ENCODE measurements around the gene PLOD1. TPM values are rescaled to one million over a fixed set of nuclear protein-coding genes. Genes with fewer than 3 reads are reported as not detected.

The PLOD1 gene
- total RNA-seq, 1 donor from 2014 or later, result 110 TPM

DNA sequence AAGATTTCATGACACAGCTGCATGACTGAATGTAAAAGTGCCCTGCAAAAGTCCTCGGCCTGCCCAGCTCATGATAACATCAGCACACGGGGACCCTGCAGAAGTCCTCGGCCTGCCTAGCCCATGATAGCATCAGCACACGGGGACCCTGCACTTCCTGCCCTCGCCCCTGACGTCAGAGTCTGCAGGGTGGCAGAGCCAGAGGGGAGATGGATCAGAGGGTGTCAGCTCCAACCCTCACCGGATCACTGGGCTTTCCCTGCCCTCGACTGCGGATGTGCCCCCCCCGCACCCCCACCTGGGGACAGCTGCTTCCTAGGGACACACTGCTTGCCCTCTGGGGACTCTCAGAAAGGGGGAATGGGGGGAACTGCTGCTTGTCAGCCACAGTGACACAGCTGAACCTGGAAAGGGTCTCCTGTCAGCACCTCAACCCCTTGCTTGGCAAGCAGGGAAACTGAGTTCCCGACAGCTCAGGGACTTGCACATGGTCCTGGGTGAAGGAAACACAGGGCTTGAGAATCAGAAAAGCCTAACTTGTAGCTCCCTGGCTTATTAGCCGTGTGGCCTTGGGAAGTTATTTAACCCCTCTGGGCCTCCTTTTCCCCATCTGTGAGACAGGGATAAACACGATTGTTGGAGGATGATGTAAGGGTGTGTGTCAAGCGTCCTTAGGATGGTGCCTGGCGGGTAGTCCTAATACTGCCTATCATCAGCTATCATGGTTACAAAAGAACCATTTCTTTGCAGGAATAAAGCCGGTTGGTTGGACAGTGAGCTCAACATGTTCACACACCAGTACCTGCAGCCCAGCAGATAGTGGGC is 76.4 kb downstream of the PLOD1 start:
- H3K4me1 Mint-ChIP-seq (ENCODE audit: unreplicated experiment), result peaks cover 8% of the 10 kb centered on the region
- H3K27me3 Mint-ChIP-seq, result no peaks in the 10 kb centered on the region
- H3K4me3 Mint-ChIP-seq, result no peak overlapping the region
- no peak for DNase-seq (ENCODE audit: extremely low spot score, unreplicated experiment)
- H3K27ac Mint-ChIP-seq, result no peak overlapping the region
- peaks cover 15% of the 10 kb centered on the region for H3K36me3 Mint-ChIP-seq
- TF ChIP-seq, protein P1, sequence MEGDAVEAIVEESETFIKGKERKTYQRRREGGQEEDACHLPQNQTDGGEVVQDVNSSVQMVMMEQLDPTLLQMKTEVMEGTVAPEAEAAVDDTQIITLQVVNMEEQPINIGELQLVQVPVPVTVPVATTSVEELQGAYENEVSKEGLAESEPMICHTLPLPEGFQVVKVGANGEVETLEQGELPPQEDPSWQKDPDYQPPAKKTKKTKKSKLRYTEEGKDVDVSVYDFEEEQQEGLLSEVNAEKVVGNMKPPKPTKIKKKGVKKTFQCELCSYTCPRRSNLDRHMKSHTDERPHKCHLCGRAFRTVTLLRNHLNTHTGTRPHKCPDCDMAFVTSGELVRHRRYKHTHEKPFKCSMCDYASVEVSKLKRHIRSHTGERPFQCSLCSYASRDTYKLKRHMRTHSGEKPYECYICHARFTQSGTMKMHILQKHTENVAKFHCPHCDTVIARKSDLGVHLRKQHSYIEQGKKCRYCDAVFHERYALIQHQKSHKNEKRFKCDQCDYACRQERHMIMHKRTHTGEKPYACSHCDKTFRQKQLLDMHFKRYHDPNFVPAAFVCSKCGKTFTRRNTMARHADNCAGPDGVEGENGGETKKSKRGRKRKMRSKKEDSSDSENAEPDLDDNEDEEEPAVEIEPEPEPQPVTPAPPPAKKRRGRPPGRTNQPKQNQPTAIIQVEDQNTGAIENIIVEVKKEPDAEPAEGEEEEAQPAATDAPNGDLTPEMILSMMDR (conservative IDR thresholded peaks at IDR 0.05), result no peak
- H3K9me3 Mint-ChIP-seq, result no peaks in the 10 kb centered on the region

DNA sequence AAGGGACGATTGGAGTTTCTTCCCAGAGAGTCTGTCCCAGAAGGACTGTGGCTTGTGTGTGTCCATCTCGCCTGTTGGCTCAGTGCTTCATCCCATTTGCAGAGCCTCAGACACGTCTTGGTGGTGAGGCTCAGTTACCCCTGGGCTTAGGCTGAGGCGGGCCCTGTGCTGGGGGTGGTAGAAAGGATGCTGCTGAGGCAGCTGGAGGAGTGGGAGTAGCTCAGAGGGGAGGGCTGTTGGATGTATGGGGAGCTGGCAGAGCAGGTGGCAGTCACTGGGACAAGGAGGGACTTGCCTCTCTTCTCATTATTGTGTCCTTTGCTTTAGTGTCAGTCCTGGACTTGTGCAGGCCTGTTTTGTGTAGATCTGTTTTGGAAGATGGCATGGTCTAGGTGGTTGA is 77.5 kb downstream of the PLOD1 start:
- H3K27me3 Mint-ChIP-seq, result no peaks in the 10 kb centered on the region
- TF ChIP-seq, protein P1 (conservative IDR thresholded peaks at IDR 0.05), result no peak
- H3K9me3 Mint-ChIP-seq, result no peaks in the 10 kb centered on the region
- H3K4me3 Mint-ChIP-seq, result no peak overlapping the region
- H3K27ac Mint-ChIP-seq, result peak overlapping the region; percentile 46
- peaks cover 15% of the 10 kb centered on the region for H3K36me3 Mint-ChIP-seq
- peaks cover 8% of the 10 kb centered on the region for H3K4me1 Mint-ChIP-seq (ENCODE audit: unreplicated experiment)
- no peak for DNase-seq (ENCODE audit: extremely low spot score, unreplicated experiment)

DNA sequence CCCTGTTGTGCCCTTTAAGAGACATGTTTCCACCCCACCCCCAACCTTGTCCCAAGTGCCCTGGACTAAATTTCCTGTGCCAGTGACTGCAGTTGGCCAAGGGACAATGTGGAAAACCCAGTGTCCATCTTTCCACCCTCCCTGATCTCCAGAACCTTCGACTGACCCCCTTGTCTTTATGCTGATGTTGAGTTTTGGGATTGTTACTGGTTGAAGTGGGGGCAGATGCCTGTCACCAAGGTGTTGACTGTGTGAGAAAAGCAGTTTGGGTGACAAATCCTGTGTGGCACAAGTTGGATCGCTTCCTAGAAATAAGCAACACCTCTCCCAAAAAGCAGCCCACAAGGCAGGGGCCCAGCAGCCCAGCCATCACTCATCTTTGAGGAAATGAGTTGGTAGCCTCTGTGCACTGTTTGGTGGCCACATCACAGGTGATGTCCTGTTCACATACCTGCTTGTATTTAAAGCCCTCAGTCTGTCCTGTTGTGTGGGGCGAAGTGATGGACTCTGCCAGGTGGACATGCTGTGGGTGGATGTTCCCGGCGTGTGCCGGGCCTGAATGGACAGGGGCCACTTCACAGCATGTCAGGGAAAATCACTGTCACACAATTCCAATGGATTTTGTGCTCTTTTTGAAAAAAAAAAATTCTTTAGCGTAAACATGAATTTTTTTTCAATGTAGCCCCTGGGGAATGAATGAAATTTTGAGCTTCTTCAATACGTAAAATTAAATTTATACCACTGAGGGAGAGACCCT is 78.2 kb downstream of the PLOD1 start:
- H3K4me3 Mint-ChIP-seq, result no peak overlapping the region
- H3K4me1 Mint-ChIP-seq (ENCODE audit: unreplicated experiment), result peaks cover 8% of the 10 kb centered on the region
- H3K27ac Mint-ChIP-seq, result no peak overlapping the region
- DNase-seq (ENCODE audit: extremely low spot score, unreplicated experiment), result no peak
- H3K36me3 Mint-ChIP-seq, result peaks cover 10% of the 10 kb centered on the region
- H3K9me3 Mint-ChIP-seq, result no peaks in the 10 kb centered on the region
- TF ChIP-seq, protein P1 (conservative IDR thresholded peaks at IDR 0.05), result no peak
- no peaks in the 10 kb centered on the region for H3K27me3 Mint-ChIP-seq

DNA sequence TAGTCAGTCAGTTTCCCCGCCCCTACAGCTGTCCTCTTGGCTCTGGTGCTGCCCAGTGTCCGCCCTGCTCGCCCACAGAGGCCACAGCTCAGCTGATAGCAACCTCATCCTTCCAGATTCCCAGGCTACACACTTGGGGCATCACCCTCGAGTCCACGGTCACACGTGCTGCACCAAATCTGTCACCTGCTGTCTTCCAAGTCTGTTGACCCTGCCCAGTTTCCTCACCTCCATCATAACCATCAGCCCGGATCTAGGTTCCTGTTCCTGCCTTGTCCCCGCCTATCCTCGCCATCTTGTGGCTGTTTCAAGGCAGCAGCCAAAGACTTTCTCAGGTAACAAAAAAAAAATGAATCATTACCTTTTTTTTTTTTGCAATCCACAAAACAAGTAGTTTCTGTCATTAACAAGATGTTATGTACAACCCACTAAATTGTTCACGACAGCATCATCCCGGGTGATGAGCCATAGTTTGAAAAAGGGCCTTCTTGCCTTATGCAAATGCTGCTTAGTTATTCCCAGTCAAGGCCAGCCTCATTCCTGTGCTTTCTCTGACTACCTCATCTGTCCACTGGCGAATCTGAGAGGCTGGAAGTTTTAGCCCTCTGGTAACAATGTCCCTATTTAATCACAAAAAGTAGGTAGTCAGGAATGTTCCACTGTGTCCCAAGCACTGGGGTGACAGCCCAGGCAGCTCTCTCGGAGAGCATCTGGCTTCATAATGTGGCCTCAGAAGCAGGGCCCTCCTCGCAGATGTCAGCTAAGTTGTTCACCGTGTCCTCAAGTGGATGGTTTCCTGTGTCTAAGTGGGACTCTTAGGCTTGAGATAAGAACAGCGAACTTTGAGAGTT is 79.8 kb downstream of the PLOD1 start:
- Mint-ChIP-seq H3K27ac (peak overlapping the region; percentile 43), H3K9me3 (no peaks in the 10 kb centered on the region), H3K4me3 (no peak overlapping the region), H3K36me3 (peaks cover 8% of the 10 kb centered on the region), H3K4me1 (ENCODE audit: unreplicated experiment) (peaks cover 12% of the 10 kb centered on the region), H3K27me3 (no peaks in the 10 kb centered on the region)
- no peak for DNase-seq (ENCODE audit: extremely low spot score, unreplicated experiment)
- TF ChIP-seq, protein P1 (conservative IDR thresholded peaks at IDR 0.05), result peak; percentile 28

DNA sequence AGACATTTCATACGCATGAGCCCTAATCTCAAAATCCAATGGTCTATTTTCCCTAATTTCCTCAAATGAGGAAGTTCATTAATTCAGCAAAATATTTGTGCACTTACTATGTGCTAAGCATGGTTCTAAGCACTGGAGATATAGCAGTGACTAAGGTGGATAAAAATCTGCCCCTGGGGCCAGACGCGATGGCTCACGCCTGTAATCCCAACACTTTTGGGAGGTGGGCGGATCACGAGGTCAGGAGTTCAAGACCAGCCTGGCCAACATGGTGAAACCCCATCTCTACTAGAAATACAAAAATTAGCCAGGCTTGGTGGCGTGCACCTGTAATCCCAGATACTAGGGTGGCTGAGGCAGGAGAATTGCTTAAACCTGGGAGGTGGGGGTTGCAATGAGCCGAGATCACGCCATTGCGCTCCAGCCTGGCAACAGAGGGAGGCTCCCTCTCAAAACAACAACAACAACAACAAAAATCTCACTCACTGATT is 80.5 kb downstream of the PLOD1 start:
- TF ChIP-seq, protein P1 (conservative IDR thresholded peaks at IDR 0.05), result no peak
- Mint-ChIP-seq H3K27me3 (no peaks in the 10 kb centered on the region), H3K9me3 (no peaks in the 10 kb centered on the region), H3K4me1 (ENCODE audit: unreplicated experiment) (peaks cover 13% of the 10 kb centered on the region), H3K36me3 (peaks cover 8% of the 10 kb centered on the region), H3K4me3 (no peak overlapping the region), H3K27ac (peak overlapping the region; percentile 43)
- DNase-seq (ENCODE audit: extremely low spot score, unreplicated experiment), result no peak
